OCI-LY3 (cell line): ENCODE data around the gene ZNF710.
A peak's percentile ranks its signal among the peaks of the same experiment; 100 is the strongest.

ENCODE experiments used
- H2AFZ ChIP-seq: fragments of 200-600, 300-600 bp; shearing (Covaris generic); 2 replicates; pipeline ENCODE4 v1.6.0; 2014; ENCODE audit warnings: antibody characterized with exemption, low read depth, low read length
- H3K27ac ChIP-seq: fragments of 200-600, 300-600 bp; sonication (generic); 2 replicates; pipeline ENCODE4 v1.5.1; 2014; ENCODE audit warnings: mild to moderate bottlenecking, low read length, moderate library complexity, mixed read lengths
- H3K27me3 ChIP-seq: fragments of 200-600, 300-600 bp; sonication (generic); 2 replicates; pipeline ENCODE4 v1.6.1; 2014; ENCODE audit warnings: low read depth, low read length, mixed read lengths
- H3K36me3 ChIP-seq: fragments of 200-600, 300-600 bp; sonication (generic); replicated peaks from 2 replicates; pipeline ENCODE3; 2014; ENCODE audit warnings: low read depth, low read length, mixed read lengths
- H3K4me1 ChIP-seq: fragments of 300-600, 200-600 bp; sonication (generic); 2 replicates; pipeline ENCODE4 v1.6.1; 2014; ENCODE audit warnings: low read length, mixed read lengths
- H3K4me2 ChIP-seq: fragments of 200-600, 300-600 bp; sonication (generic); 2 replicates; pipeline ENCODE4 v1.6.1; 2014; ENCODE audit warnings: low read length, mixed read lengths
- H3K4me3 ChIP-seq: fragments of 300-600, 200-600 bp; sonication (generic); 2 replicates; pipeline ENCODE4 v1.5.1; 2014; ENCODE audit warnings: antibody characterized with exemption, mild to moderate bottlenecking, low read length, moderate library complexity
- H3K79me2 ChIP-seq: fragments of 300-600, 200-600 bp; shearing (Covaris generic); 2 replicates; pipeline ENCODE4 v1.6.1; 2014; ENCODE audit warnings: mild to moderate bottlenecking, low read length, mixed read lengths
- H3K9ac ChIP-seq: fragments of 300-600, 200-600 bp; shearing (Covaris generic); 2 replicates; pipeline ENCODE4 v1.6.0; 2014; ENCODE audit warnings: mild to moderate bottlenecking, low read length, moderate library complexity
- H3K9me3 ChIP-seq: fragments of 200-600, 300-600 bp; shearing (Covaris generic); 2 replicates; pipeline ENCODE4 v1.6.1; 2014; ENCODE audit warnings: low read length, mixed read lengths; ENCODE audit not compliant: insufficient read depth
- H4K20me1 ChIP-seq: fragments of 200-600, 300-600 bp; sonication (generic); 2 replicates; pipeline ENCODE4 v1.6.1; 2016; ENCODE audit warnings: low read length, mixed read lengths; ENCODE audit not compliant: insufficient read depth
- EZH2phosphoT487 ChIP-seq: fragments of 200-600 bp; shearing (Covaris generic); IDR thresholded peaks from 2 replicates; pipeline ENCODE4 v1.6.1; 2018; ENCODE audit warnings: antibody characterized with exemption, mixed run types, low read depth
- TF ChIP-seq, protein P1 (sequence below): fragments of 200-600, 300-600 bp; sonication (generic); IDR thresholded peaks from 2 replicates; pipeline ENCODE4 v1.5.1; 2014; ENCODE audit warnings: antibody characterized with exemption, low read length, low read depth

The ZNF710 gene

DNA sequence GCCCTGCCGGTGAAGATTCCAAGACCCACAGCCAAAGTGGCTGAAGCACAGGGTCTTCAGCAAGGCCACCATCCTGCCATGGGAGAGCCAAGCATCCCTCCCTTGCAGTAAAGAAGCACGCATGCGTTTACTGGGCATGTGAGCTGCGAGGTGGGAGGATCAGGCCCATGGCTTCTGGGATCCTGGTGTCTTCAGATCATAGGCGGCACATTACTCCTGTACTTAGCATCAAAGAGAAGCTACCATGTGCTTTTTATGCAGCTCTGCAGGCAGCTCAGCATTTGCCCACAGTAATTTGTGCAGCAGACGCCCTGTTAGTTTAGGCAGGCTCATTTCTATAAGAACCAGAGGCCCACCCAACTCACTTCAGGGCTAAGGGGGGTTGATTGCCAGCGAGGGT lies 55.4 kb downstream of the ZNF710 start:
- H3K4me3 ChIP-seq, result no peak overlapping the region
- no peaks in the 10 kb centered on the region for H3K27me3 ChIP-seq
- no peaks in the 10 kb centered on the region for H3K9me3 ChIP-seq
- peaks cover 91% of the 10 kb centered on the region for H3K79me2 ChIP-seq
- H3K9ac ChIP-seq, result no peak overlapping the region
- TF ChIP-seq EZH2phosphoT487, result no peak
- TF ChIP-seq, protein P1, sequence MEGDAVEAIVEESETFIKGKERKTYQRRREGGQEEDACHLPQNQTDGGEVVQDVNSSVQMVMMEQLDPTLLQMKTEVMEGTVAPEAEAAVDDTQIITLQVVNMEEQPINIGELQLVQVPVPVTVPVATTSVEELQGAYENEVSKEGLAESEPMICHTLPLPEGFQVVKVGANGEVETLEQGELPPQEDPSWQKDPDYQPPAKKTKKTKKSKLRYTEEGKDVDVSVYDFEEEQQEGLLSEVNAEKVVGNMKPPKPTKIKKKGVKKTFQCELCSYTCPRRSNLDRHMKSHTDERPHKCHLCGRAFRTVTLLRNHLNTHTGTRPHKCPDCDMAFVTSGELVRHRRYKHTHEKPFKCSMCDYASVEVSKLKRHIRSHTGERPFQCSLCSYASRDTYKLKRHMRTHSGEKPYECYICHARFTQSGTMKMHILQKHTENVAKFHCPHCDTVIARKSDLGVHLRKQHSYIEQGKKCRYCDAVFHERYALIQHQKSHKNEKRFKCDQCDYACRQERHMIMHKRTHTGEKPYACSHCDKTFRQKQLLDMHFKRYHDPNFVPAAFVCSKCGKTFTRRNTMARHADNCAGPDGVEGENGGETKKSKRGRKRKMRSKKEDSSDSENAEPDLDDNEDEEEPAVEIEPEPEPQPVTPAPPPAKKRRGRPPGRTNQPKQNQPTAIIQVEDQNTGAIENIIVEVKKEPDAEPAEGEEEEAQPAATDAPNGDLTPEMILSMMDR, result no peak
- no peak overlapping the region for H3K4me2 ChIP-seq
- H4K20me1 ChIP-seq, result no peaks in the 10 kb centered on the region
- H3K4me1 ChIP-seq, result peaks cover 89% of the 10 kb centered on the region
- H2AFZ ChIP-seq, result no peak overlapping the region
- H3K27ac ChIP-seq, result peak overlapping the region; percentile 57
- peaks cover 16% of the 10 kb centered on the region for H3K36me3 ChIP-seq

DNA sequence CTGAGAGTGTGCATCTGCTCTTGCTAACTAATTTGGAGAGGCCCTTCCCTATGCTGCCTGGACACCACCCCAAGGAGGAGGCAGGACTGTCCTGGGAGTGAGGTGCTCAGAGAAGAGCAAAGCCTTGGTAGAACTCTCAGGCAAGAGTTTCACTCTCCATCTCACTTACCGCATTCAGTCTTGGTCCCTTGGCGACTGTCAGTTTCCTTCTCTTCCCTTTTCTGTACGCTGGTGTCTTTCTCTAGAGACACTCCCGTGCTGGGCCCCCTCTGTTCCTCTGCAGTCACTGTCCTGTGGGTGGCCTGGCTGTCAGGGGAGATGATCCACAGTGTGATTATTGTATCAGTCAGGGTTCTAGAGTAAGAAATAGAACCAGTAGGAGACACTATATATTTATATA lies 57.2 kb downstream of the ZNF710 start:
- peaks cover 94% of the 10 kb centered on the region for H3K4me1 ChIP-seq
- no peaks in the 10 kb centered on the region for H4K20me1 ChIP-seq
- H3K36me3 ChIP-seq, result peaks cover 21% of the 10 kb centered on the region
- H3K79me2 ChIP-seq, result peaks cover 92% of the 10 kb centered on the region
- H3K27ac ChIP-seq, result peak overlapping the region; percentile 98
- H3K4me3 ChIP-seq, result peak overlapping the region; percentile 13; the same call in 1 of the 2 replicates
- H2AFZ ChIP-seq, result no peak overlapping the region
- no peaks in the 10 kb centered on the region for H3K9me3 ChIP-seq
- peak overlapping the region; percentile 91 for H3K9ac ChIP-seq
- H3K4me2 ChIP-seq, result peak overlapping the region; percentile 50
- no peaks in the 10 kb centered on the region for H3K27me3 ChIP-seq
- TF ChIP-seq EZH2phosphoT487, result no peak
- TF ChIP-seq, protein P1, result no peak

DNA sequence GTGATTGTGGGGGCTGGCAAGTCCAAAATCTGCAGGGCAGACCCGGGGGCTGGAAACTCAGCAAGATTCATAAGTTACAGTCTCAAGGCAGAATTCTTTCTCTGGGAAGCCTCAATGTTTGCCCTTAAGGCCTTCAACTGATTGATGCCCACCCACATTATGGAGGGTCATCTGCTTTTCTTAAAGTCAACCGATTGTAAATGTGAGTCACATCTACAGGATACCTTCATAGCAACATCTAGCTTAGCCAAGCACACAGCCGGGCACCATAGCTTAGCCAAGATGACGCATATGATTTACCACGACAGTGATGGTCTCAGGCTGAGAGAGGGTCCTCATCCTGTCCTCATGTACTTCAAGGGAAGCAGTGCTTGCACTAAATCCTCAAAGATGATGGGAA lies 57.7 kb downstream of the ZNF710 start:
- Histone ChIP-seq H3K27ac (peak overlapping the region; percentile 98), H3K4me1 (peaks cover 94% of the 10 kb centered on the region), H4K20me1 (no peaks in the 10 kb centered on the region), H3K9ac (peak overlapping the region; percentile 91), H3K79me2 (peaks cover 92% of the 10 kb centered on the region), H3K4me2 (peak overlapping the region; percentile 50), H3K36me3 (peaks cover 21% of the 10 kb centered on the region), H2AFZ (no peak overlapping the region), H3K9me3 (no peaks in the 10 kb centered on the region), H3K27me3 (no peaks in the 10 kb centered on the region), H3K4me3 (peak overlapping the region; percentile 23)
- TF ChIP-seq, protein P1, result no peak
- no peak for TF ChIP-seq EZH2phosphoT487

DNA sequence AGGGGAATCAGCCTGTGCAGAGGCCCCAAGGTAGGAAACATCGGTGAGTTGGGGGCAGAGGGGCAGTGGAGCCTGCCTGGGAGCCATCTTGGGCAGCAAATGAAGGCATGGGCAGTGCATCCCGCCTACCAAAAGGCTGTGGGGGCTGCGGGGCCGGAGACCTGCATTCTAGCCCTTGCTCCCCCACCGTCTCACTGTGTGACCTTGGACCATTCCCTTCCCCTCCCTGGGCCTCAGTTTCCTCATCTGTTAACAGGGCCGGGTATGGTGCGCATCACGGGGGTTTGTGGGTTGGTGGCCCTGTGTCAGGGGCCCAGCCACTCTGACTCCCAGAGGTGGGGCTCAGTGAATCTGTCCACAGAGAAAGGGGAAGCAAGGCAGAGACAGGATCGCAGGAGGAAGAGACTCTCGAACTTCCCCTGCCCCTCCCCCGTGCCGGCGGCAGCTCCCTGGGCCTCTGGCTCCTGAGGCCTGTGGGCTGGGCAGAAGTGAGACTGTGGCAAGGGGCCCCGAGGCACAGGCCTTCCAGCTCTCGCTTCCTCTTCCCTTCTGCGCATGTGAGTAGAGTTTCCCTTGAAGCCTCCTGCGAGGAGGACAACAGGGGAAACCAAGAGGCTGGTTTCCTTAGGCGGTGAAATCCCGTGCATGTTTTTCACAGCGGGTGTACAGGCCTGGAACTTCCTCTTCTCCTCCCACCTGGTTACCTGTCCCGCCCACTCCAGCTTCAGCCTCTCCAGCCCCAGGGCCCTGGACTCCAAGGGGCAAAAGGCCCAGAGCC lies 58.3 kb downstream of the ZNF710 start:
- Histone ChIP-seq H3K9me3 (no peaks in the 10 kb centered on the region), H3K79me2 (peaks cover 92% of the 10 kb centered on the region), H3K9ac (peak overlapping the region; percentile 91), H3K4me1 (peaks cover 94% of the 10 kb centered on the region), H3K4me2 (peak overlapping the region; percentile 50), H2AFZ (no peak overlapping the region), H3K27ac (peak overlapping the region; percentile 98), H4K20me1 (no peaks in the 10 kb centered on the region), H3K27me3 (no peaks in the 10 kb centered on the region), H3K36me3 (peaks cover 21% of the 10 kb centered on the region), H3K4me3 (peak overlapping the region; percentile 23)
- TF ChIP-seq EZH2phosphoT487, result no peak
- TF ChIP-seq, protein P1, result no peak
